Spleen (tissue), 11 donors: ENCODE results near the gene KHDRBS2. TPM values are rescaled to one million over a fixed set of nuclear protein-coding genes. Genes with fewer than 3 reads are reported as not detected.
A peak's percentile ranks its signal among the peaks of the same experiment; 100 is the strongest.

Experiments used
- DNase-seq: peaks from one replicate; pipeline ENCODE4 v3.0.0-alpha.2; 2020
- H3K27ac ChIP-seq, 8 donors: fragments of 200-600 bp; sonication (generic) in 7 of 8; 1 replicate in 4 of 8; 2 replicates in 4 of 8; pipeline versions ENCODE4 v1.5.0 to v1.8.0; 2016 to 2021; ENCODE audit warnings: inconsistent platforms in 4 of 8, mild to moderate bottlenecking in 4 of 8, moderate library complexity in 1 of 8
- H3K27me3 ChIP-seq, 7 donors: fragments of 200-600 bp; sonication (generic) in 6 of 7; replicated peaks in 1 of 7; 1 replicate in 4 of 7; 2 replicates in 3 of 7; pipeline versions ENCODE4 v1.5.0 to v1.8.0; 2016 to 2021; ENCODE audit warnings: inconsistent platforms in 3 of 7, mild to moderate bottlenecking in 1 of 7
- H3K36me3 ChIP-seq, 6 donors: fragments of 200-600 bp; sonication (generic) in 5 of 6; 1 replicate in 4 of 6; 2 replicates in 2 of 6; pipeline versions ENCODE4 v1.5.0 to v1.8.0; 2016 to 2021; ENCODE audit warnings: inconsistent platforms in 2 of 6
- H3K4me1 ChIP-seq, 6 donors: fragments of 200-600 bp; sonication (generic) in 5 of 6; 1 replicate in 3 of 6; 2 replicates in 3 of 6; pipeline versions ENCODE4 v1.5.0 to v1.8.0; 2016 to 2021; ENCODE audit warnings: inconsistent platforms in 3 of 6
- H3K4me3 ChIP-seq, 8 donors: fragments of 200-600 bp; sonication (generic) in 7 of 8; 1 replicate in 4 of 8; 2 replicates in 4 of 8; pipeline versions ENCODE4 v1.5.0 to v1.8.0; 2016 to 2021; ENCODE audit warnings: inconsistent platforms in 4 of 8, mild to moderate bottlenecking in 4 of 8, moderate library complexity in 2 of 8
- H3K9me3 ChIP-seq, 8 donors: fragments of 200-600 bp; sonication (generic) in 7 of 8; 1 replicate in 4 of 8; 2 replicates in 4 of 8; pipeline versions ENCODE4 v1.5.0 to v1.8.0; 2016 to 2021; ENCODE audit warnings: inconsistent platforms in 4 of 8
- POLR2A ChIP-seq, 3 donors: fragments of 450-650 bp; IDR thresholded peaks; one replicate each; pipeline ENCODE4 v1.5.1; 2017; ENCODE audit warnings: antibody characterized with exemption in 3 of 3, mild to moderate bottlenecking in 1 of 3
- POLR2AphosphoS5 ChIP-seq, 3 donors: sonication (generic); formaldehyde crosslinking; IDR thresholded peaks; one replicate each; pipeline ENCODE4 v1.5.1; 2017; ENCODE audit warnings: antibody characterized with exemption in 3 of 3
- WGBS, 5 donors: extraction: QIAGEN DNeasy Blood & Tissue Kit in 3 of 5; methylation state at CpG; one replicate each; pipeline versions ENCODE4 v1.1.5 to v1.1.7; 2013 to 2018; 5-methylcytosine and 5-hydroxymethylcytosine counted together
- intact Hi-C: fragments of 100-400 bp; cut with DNase I; formaldehyde crosslinking; loops from one replicate; pipeline ENCODE4 v1.15.0; 2023; ENCODE audit warnings: low total_unique reads
- polyA plus RNA-seq, 3 donors: library from polyadenylated mRNA; stranded (reverse); fragments of 200-250 nt; gene quantifications; one replicate each; pipeline ENCODE4 v1.2.1, GENCODE V29; 2013
- total RNA-seq, 7 donors: library from RNA; depleted of rRNA in 3 of 7; stranded (reverse); fragments of >200 nt in 3 of 7; fragmentation: NEBNext Ultra II Directional in 4 of 7; extraction: Animal tissue kit (Norgen Biotek cat#: 25700) in 4 of 7; gene quantifications; one replicate each; pipeline versions ENCODE4 v1.1.0 to v1.2.1, GENCODE V29; 2016 to 2021
- TF ChIP-seq, protein P1 (sequence below), 11 experiments: fragments of 200-600 bp in 7 of 11; fragments of 450-650 bp in 4 of 11; sonication (generic) in 4 of 11; IDR thresholded peaks in 8 of 11; conservative IDR thresholded peaks in 3 of 11; 1 replicate in 7 of 11; 2 replicates in 4 of 11; pipeline versions ENCODE4 v1.4.0 to v1.8.0; 2016 to 2021; ENCODE audit warnings: antibody characterized with exemption in 11 of 11, inconsistent platforms in 4 of 11, mild to moderate bottlenecking in 1 of 11
- donor health status: healthy with polysubstance abuse.
- donor health status: DM: no; HTN: no; CAD: no; lungs with moderate emphysema.
- donor health status: DM: no; HTN: no; CAD: no.
- donor health status: Bipolar disorder and iron deficiency.
- donor health status: healthy.
- donor health status: DM: no; HTN: no; CAD: no.
- donor health status: DM: yes; HTN: yes; CAD: no.

The KHDRBS2 gene
- total and polyA plus RNA-seq, 10 donors, result 1.0 to 11.7 (median 3.9) TPM

DNA sequence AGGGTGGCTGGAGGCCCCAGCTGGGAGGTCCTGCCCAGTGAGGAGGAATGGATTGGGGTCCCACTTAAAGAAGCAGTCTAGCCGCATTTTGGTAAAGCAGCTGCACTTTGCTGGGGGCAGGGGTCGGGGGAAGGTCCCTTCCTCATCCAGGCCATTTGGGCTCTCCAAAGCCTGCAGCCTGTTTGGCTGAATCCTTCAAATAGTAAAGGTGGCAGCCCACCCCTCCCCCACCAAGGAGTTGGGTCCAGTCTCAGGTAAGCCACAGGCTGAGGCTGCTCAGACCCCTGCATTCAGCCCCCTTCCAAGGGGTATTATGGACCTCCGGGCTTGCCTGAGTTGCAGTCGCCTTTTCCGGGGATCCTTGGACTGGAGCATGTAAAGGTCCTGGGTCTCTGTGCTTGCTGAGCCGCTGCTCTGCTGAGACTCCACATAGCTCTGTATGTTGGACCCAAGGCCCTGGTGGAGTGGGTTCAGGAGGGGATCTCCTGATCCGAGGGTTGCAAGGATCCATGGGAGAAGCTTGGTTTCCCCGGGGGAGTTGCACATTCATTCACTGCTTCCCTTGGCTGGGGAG is 417.4 kb downstream of the KHDRBS2 start:
- peaks cover 0 to 9% (median 0%) of the 10 kb centered on the region in 6 donors for H3K36me3 ChIP-seq
- 88 to 98% (median 92%) methylated on average over 7 to 8 of the region's 8 CpGs for WGBS, 5 donors
- intact Hi-C loops, result no loop called here

DNA sequence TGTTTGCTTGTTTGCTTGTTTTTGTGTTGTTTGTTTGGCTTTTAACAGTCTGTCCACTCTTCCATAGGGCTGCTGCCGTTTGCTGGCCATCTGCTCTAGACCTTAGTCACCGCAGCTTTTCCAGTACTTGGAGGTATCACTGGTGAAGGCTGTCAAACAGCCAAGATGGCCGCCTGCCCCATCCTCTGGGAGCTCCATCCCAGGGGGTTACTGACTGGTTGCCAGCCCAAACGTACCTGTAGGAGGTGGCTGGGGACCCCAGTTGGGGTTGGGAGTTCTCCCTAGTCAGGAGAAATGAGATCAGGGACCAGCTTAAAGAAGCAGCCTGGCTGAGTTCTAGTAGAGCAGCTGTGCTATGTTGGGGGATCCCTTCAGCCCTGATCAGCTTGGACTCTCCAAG is 418.4 kb downstream of the KHDRBS2 start:
- no peaks in the 10 kb centered on the region for H3K27me3 ChIP-seq
- no peak overlapping the region for H3K27ac ChIP-seq
- intact Hi-C loops, result no loop called here
- TF ChIP-seq POLR2A (IDR thresholded peaks at IDR 0.05) (no peak), POLR2AphosphoS5 (IDR thresholded peaks at IDR 0.05) (no peak)
- TF ChIP-seq, protein P1, sequence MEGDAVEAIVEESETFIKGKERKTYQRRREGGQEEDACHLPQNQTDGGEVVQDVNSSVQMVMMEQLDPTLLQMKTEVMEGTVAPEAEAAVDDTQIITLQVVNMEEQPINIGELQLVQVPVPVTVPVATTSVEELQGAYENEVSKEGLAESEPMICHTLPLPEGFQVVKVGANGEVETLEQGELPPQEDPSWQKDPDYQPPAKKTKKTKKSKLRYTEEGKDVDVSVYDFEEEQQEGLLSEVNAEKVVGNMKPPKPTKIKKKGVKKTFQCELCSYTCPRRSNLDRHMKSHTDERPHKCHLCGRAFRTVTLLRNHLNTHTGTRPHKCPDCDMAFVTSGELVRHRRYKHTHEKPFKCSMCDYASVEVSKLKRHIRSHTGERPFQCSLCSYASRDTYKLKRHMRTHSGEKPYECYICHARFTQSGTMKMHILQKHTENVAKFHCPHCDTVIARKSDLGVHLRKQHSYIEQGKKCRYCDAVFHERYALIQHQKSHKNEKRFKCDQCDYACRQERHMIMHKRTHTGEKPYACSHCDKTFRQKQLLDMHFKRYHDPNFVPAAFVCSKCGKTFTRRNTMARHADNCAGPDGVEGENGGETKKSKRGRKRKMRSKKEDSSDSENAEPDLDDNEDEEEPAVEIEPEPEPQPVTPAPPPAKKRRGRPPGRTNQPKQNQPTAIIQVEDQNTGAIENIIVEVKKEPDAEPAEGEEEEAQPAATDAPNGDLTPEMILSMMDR (IDR thresholded peaks at IDR 0.05 in 8 of 11, conservative IDR thresholded peaks at IDR 0.05 in 3 of 11), result no peak
- no peak overlapping the region for H3K4me3 ChIP-seq
- peaks cover 0 to 9% (median 0%) of the 10 kb centered on the region in 6 donors for H3K36me3 ChIP-seq
- no peak for DNase-seq
- peaks cover 0 to 57% (median 28%) of the 10 kb centered on the region in 8 donors for H3K9me3 ChIP-seq
- H3K4me1 ChIP-seq, result no peaks in the 10 kb centered on the region
- 75 to 87% (median 79%) methylated on average over 4 of the region's 4 CpGs for WGBS, 5 donors

More for the DNA sequence above, 417.4 kb downstream of the KHDRBS2 start:
- TF ChIP-seq, protein P1 (IDR thresholded peaks at IDR 0.05 in 8 of 11, conservative IDR thresholded peaks at IDR 0.05 in 3 of 11), result no peak
- Histone ChIP-seq H3K27me3 (no peaks in the 10 kb centered on the region), H3K4me1 (no peaks in the 10 kb centered on the region), H3K9me3 (peaks cover 0 to 54% (median 27%) of the 10 kb centered on the region in 8 donors), H3K4me3 (no peak overlapping the region), H3K27ac (no peak overlapping the region)
- peak; percentile 58 for DNase-seq

DNA sequence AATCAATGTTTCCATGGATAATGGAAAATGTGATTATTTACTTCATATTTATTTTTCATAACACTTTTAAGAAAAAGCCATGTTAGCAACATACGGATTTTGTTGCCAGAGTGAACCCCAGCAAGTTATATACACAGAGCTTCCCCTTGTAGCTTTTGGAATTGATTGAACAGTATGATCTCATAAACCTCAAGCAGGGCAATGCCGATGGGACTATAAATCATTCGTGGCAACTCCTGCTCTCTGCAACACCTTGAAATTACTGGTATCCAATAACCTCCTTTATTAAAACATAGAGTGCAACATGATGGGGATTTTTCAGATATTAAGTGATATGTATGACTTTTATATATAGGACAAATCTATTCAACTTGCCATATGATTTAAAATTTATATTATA is 428.5 kb downstream of the KHDRBS2 start:
- Histone ChIP-seq H3K27ac (no peak overlapping the region), H3K9me3 (peaks cover 0 to 52% (median 21%) of the 10 kb centered on the region in 8 donors), H3K4me3 (no peak overlapping the region), H3K27me3 (no peaks in the 10 kb centered on the region), H3K4me1 (no peaks in the 10 kb centered on the region), H3K36me3 (no peaks in the 10 kb centered on the region)
- no peak for DNase-seq
- intact Hi-C loops, result no loop called here
- WGBS, 5 donors, result 83 to 92% (median 86%) methylated on average over 3 of the region's 3 CpGs
- TF ChIP-seq, protein P1 (IDR thresholded peaks at IDR 0.05 in 8 of 11, conservative IDR thresholded peaks at IDR 0.05 in 3 of 11), result no peak
- TF ChIP-seq POLR2A (IDR thresholded peaks at IDR 0.05), result no peak
- no peak for TF ChIP-seq POLR2AphosphoS5 (IDR thresholded peaks at IDR 0.05)

- H3K4me1 ChIP-seq, result no peaks in the 10 kb centered on the region
- DNase-seq, result no peak
- H3K27me3 ChIP-seq, result no peaks in the 10 kb centered on the region
- TF ChIP-seq POLR2A (IDR thresholded peaks at IDR 0.05) (no peak), POLR2AphosphoS5 (IDR thresholded peaks at IDR 0.05) (no peak)
- TF ChIP-seq, protein P1 (IDR thresholded peaks at IDR 0.05 in 8 of 11, conservative IDR thresholded peaks at IDR 0.05 in 3 of 11), result no peak
- intact Hi-C loops, result no loop called here
- no peak overlapping the region for H3K27ac ChIP-seq
- H3K9me3 ChIP-seq, result no peaks in the 10 kb centered on the region
- H3K36me3 ChIP-seq, result no peaks in the 10 kb centered on the region
- H3K4me3 ChIP-seq, result no peak overlapping the region
These were observed 444.1 kb downstream of the KHDRBS2 start for GRCh38 chr6:61841958-61842357.
